HepG2 (cell line): ENCODE data around the gene MDH1B. TPM values are rescaled to one million over a fixed set of nuclear protein-coding genes. Genes with fewer than 3 reads are reported as not detected.

Experiments
- ATAC-seq: fragments of 200-7000 bp; cut with Tn5 transposase; 3 replicates; pipeline ENCODE4 v1.9.1; 2020; ENCODE audit warnings: mild to moderate bottlenecking, moderate library complexity
- BruUV-seq: library from RNA; stranded (reverse); fragments of 400-500 nt; replicated peaks from 2 replicates; lab custom pipeline; 2021; lab: Mats Ljungman, UMichigan
- CTCF ChIA-PET: fragments of 300-600 bp; formaldehyde crosslinking; extraction: SDS; loops from one replicate; lab custom pipeline; 2021; ENCODE audit warnings: low total read pairs, inconsistent platforms, low intra/inter-chr PET ratio; lab: Yijun Ruan, JAX
- POLR2A ChIA-PET: fragments of 350-600 bp; sonication (Branson Sonifier 250); formaldehyde crosslinking; loops from one replicate; lab custom pipeline; 2020; ENCODE audit warnings: antibody characterized with exemption, inconsistent platforms; lab: Yijun Ruan, JAX
- DNase-seq: peaks from one replicate; pipeline ENCODE4 v3.0.0-alpha.2; 2015; ENCODE audit warnings: low spot score
- FAIRE-seq: peaks from 3 replicates; lab custom pipeline; 2011; peaks lifted over from hg19 to GRCh38; lab: Jason Lieb, UNC
- H2AFZ ChIP-seq: one replicate; pipeline ENCODE4 v1.6.1; 2011; ENCODE audit warnings: low read length, inconsistent platforms
- H3K27ac ChIP-seq: fragments of 300-600 bp; 3 replicates; pipeline ENCODE4 v1.8.0; 2011; ENCODE audit warnings: mixed run types, mild to moderate bottlenecking, mixed read lengths, low read length, inconsistent platforms; ENCODE audit not compliant: insufficient read depth; ENCODE audit errors: extremely low read length
- H3K27me3 ChIP-seq, 2 experiments: fragments of 200-600 bp in 1 of 2; 2 replicates in 1 of 2; 3 replicates in 1 of 2; pipeline versions ENCODE4 v1.6.0 to v1.8.0; 2011; ENCODE audit warnings: low read length in 2 of 2, mild to moderate bottlenecking in 2 of 2, moderate library complexity in 2 of 2, inconsistent platforms in 1 of 2; ENCODE audit not compliant: insufficient read depth in 2 of 2, control insufficient read depth in 1 of 2
- H3K36me3 ChIP-seq, 2 experiments: fragments of 200-600 bp in 1 of 2; replicated peaks in 1 of 2; 2 replicates in 1 of 2; 3 replicates in 1 of 2; pipeline versions ENCODE4 v1.5.1 to v1.8.0; 2011; ENCODE audit warnings: low read length in 2 of 2, inconsistent platforms in 1 of 2; ENCODE audit not compliant: insufficient read depth in 2 of 2, control insufficient read depth in 1 of 2
- H3K4me1 ChIP-seq: 2 replicates; pipeline ENCODE4 v1.5.1; 2012; ENCODE audit warnings: low read length, inconsistent platforms; ENCODE audit not compliant: insufficient read depth
- H3K4me2 ChIP-seq: 2 replicates; pipeline ENCODE4 v1.6.0; 2011; ENCODE audit warnings: low read depth, low read length, inconsistent platforms
- H3K4me3 ChIP-seq, 3 experiments: fragments of 200-600 bp in 1 of 3; sonication (generic), shearing (Covaris generic) in 1 of 3; replicated peaks in 1 of 3; 2 replicates each; pipeline ENCODE4 v1.5.1; 2011 to 2016; ENCODE audit warnings: low read length in 3 of 3, inconsistent platforms in 2 of 3, low read depth in 2 of 3, mild to moderate bottlenecking in 2 of 3, control low read depth in 1 of 3, mixed read lengths in 1 of 3; ENCODE audit not compliant: insufficient read depth in 1 of 3
- H3K79me2 ChIP-seq: one replicate; pipeline ENCODE4 v1.6.1; 2011; ENCODE audit warnings: low read length, inconsistent platforms; ENCODE audit not compliant: insufficient read depth
- H3K9ac ChIP-seq: 2 replicates; pipeline ENCODE4 v1.6.0; 2011; ENCODE audit warnings: mild to moderate bottlenecking, low read depth, low read length, inconsistent platforms; ENCODE audit not compliant: insufficient read depth
- H3K9me3 ChIP-seq: 2 replicates; pipeline ENCODE4 v1.5.1; 2012; ENCODE audit warnings: mild to moderate bottlenecking, low read length
- H4K20me1 ChIP-seq: 2 replicates; pipeline ENCODE4 v1.6.0; 2011; ENCODE audit warnings: inconsistent platforms, mild to moderate bottlenecking, low read length, moderate library complexity; ENCODE audit not compliant: insufficient read depth
- MBD4 ChIP-seq: IDR thresholded peaks from 2 replicates; pipeline ENCODE4 v1.6.1; 2012; ENCODE audit warnings: low read length, inconsistent platforms, borderline replicate concordance
- NFE2L2 ChIP-seq: fragments of 150-350 bp; IDR thresholded peaks from 2 replicates; pipeline ENCODE4 v1.6.1; 2014; ENCODE audit warnings: low read length
- TCF7L2 ChIP-seq: IDR thresholded peaks from 2 replicates; pipeline ENCODE4 v1.6.1; 2011; ENCODE audit warnings: mild to moderate bottlenecking, low read depth, low read length, moderate library complexity
- TOPORS ChIP-seq: sonication (generic); formaldehyde crosslinking; IDR thresholded peaks from 2 replicates; pipeline ENCODE4 v1.8.0; 2023; ENCODE audit warnings: mild to moderate bottlenecking, missing genetic modification reagents
- ZNF547 ChIP-seq: sonication (generic); formaldehyde crosslinking; IDR thresholded peaks from 2 replicates; pipeline ENCODE4 v1.5.1; 2020; ENCODE audit warnings: mild to moderate bottlenecking, missing genetic modification reagents
- ZNF567 ChIP-seq: sonication (generic); formaldehyde crosslinking; IDR thresholded peaks from 2 replicates; pipeline ENCODE4 v1.8.1; 2023; ENCODE audit warnings: mild to moderate bottlenecking, missing genetic modification reagents, borderline replicate concordance
- ZNF674 ChIP-seq: sonication (generic); formaldehyde crosslinking; IDR thresholded peaks from 2 replicates; pipeline ENCODE4 v1.5.0; 2020; ENCODE audit warnings: low read depth, mild to moderate bottlenecking, missing genetic modification reagents
- WGBS: methylation state at CpG from one replicate; pipeline ENCODE4 v1.1.6; 2017; ENCODE audit warnings: low lambda C conversion rate; 5-methylcytosine and 5-hydroxymethylcytosine counted together
- in situ Hi-C: cut with HindIII; loops from 2 replicates; pipeline ENCODE4 v1.10.0; 2017; ENCODE audit warnings: low pct_unique_long_range_greater_than_20kb; ENCODE audit not compliant: extremely low pct_ligation_motif_present
- intact Hi-C: fragments of 100-400 bp; cut with micrococcal nuclease; formaldehyde crosslinking; loops from one replicate; pipeline ENCODE4 v1.10.0; 2022; ENCODE audit not compliant: unreplicated experiment
- polyA plus RNA-seq, 8 experiments: library from polyadenylated mRNA; depleted of rRNA in 3 of 8; stranded (reverse) in 7 of 8; unstranded in 1 of 8; fragments of >200 nt; fragmentation: Illumina TruSeq in 4 of 8; extraction: Trizol in 4 of 8; gene quantifications; 2 replicates each; pipeline versions ENCODE4 v1.2.1 to v1.2.3, GENCODE V29; 2011 to 2016; ENCODE audit warnings: low read depth in 4 of 8, missing spikeins in 1 of 8, mixed read lengths in 1 of 8; ENCODE audit not compliant: insufficient read depth in 1 of 8
- total RNA-seq, 5 experiments: library from RNA; depleted of rRNA; stranded (reverse); fragments of >200 nt; fragmentation: Illumina TruSeq; extraction: Trizol; gene quantifications; 2 replicates each; pipeline ENCODE4 v1.2.3, GENCODE V29; 2016; ENCODE audit warnings: low read depth in 1 of 5
- TF ChIP-seq, protein P1 (sequence below): sonication (generic); formaldehyde crosslinking; IDR thresholded peaks from 2 replicates; pipeline ENCODE4 v1.4.0; 2020; ENCODE audit warnings: mild to moderate bottlenecking, missing genetic modification reagents
- TF ChIP-seq, protein P2 (sequence below): IDR thresholded peaks from 2 replicates; pipeline ENCODE4 v1.6.1; 2016; ENCODE audit warnings: low read depth, borderline replicate concordance

The MDH1B gene
- total and polyA plus RNA-seq, 2 of the 13 experiments (the other 11 are each of a cell fraction or from before 2014, with no cell fraction given), result 0.17 to 0.86 TPM

GRCh38 chr2:206698811-206699210, 66.3 kb downstream of the MDH1B start:
- ChIA-PET CTCF (no interaction called here), POLR2A (no interaction called here)
- FAIRE-seq (no peak), ATAC-seq (no peak), DNase-seq (no peak)
- peaks cover 0 to 13% of the 10 kb centered on the region in 2 experiments; a peak in 1 of 5 replicates for H3K27me3 ChIP-seq
- TF ChIP-seq TCF7L2, result no peak
- TF ChIP-seq ZNF674 (CRISPR knock-in tag), result no peak
- no peak for TF ChIP-seq MBD4
- TF ChIP-seq, protein P1, sequence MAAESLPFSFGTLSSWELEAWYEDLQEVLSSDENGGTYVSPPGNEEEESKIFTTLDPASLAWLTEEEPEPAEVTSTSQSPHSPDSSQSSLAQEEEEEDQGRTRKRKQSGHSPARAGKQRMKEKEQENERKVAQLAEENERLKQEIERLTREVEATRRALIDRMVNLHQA (CRISPR knock-in tag), result no peak
- no peak for TF ChIP-seq ZNF547 (CRISPR knock-in tag)
- TF ChIP-seq, protein P2, sequence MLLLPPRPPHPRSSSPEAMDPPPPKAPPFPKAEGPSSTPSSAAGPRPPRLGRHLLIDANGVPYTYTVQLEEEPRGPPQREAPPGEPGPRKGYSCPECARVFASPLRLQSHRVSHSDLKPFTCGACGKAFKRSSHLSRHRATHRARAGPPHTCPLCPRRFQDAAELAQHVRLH, result no peak
- TF ChIP-seq ZNF567 (CRISPR knock-in tag), result no peak
- no peak overlapping the region for H3K27ac ChIP-seq
- no peaks in the 10 kb centered on the region for H3K79me2 ChIP-seq
- in situ Hi-C loops, result loop anchor here (10.0 kb wide), 1 partner anchor 286 kb away; no protein-coding TSS in a partner anchor
- H3K4me2 ChIP-seq, result no peak overlapping the region
- WGBS, result 15% methylated on average over 3 of the region's 3 CpGs
- intact Hi-C loops, result no loop called here
- H2AFZ ChIP-seq, result no peak overlapping the region
- no peak overlapping the region for H3K9ac ChIP-seq
- no peaks in the 10 kb centered on the region for H3K4me1 ChIP-seq
- no TSS peak for BruUV-seq
- H4K20me1 ChIP-seq, result no peaks in the 10 kb centered on the region
- H3K4me3 ChIP-seq, result no peak overlapping the region
- H3K9me3 ChIP-seq, result no peaks in the 10 kb centered on the region
- no peaks in the 10 kb centered on the region for H3K36me3 ChIP-seq

DNA sequence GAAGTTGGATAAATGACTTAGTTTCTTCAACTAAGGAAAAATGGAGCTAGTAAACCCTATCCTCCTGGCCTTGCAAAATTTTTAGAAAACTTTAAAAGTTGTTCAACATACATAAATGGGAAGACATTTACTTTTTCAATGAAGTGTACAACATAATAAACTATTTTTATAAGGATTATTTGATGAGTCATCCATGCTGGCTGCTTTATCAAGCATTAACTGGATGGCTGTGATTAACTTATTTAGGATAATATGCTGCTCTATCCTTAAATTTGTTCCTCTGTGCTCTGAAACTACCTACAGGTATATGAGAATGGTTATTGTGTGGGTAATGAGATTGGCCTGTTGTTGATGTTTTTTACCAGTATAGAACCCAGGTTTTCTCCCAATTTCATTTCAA, 68.2 kb downstream of the MDH1B start:
- no peaks in the 10 kb centered on the region for H3K9me3 ChIP-seq
- TF ChIP-seq TOPORS (no peak), NFE2L2 (peak; percentile 79)
- TF ChIP-seq, all 625 proteins: peak for 1
- no peak overlapping the region for H2AFZ ChIP-seq
- H3K4me3 ChIP-seq, result no peak overlapping the region
- H3K4me1 ChIP-seq, result no peaks in the 10 kb centered on the region
- peaks cover 0 to 10% of the 10 kb centered on the region in 2 experiments; a peak in 1 of 5 replicates for H3K27me3 ChIP-seq
- H3K79me2 ChIP-seq, result no peaks in the 10 kb centered on the region
- H3K4me2 ChIP-seq, result no peak overlapping the region
- ChIA-PET POLR2A (no interaction called here), CTCF (no interaction called here)
- no peaks in the 10 kb centered on the region for H4K20me1 ChIP-seq
- no peak for FAIRE-seq
- no peak overlapping the region for H3K27ac ChIP-seq
- H3K36me3 ChIP-seq, result no peaks in the 10 kb centered on the region
- ATAC-seq, result no peak
- no peak for DNase-seq
- no TSS peak for BruUV-seq
- intact Hi-C loops (no loop called here), in situ Hi-C loops (loop anchor here (10.0 kb wide), 1 partner anchor 288 kb away; no protein-coding TSS in a partner anchor)
- H3K9ac ChIP-seq, result no peak overlapping the region
